HG03135 (cell line): ENCODE measurements around the gene NLGN1.

Experiments
- ATAC-seq: cut with Tn5 transposase; IDR thresholded peaks from one replicate; pipeline ENCODE4 v1.9.1; 2021; ENCODE audit warnings: mild to moderate bottlenecking, moderate library complexity; ENCODE audit not compliant: unreplicated experiment

Gene NLGN1

DNA sequence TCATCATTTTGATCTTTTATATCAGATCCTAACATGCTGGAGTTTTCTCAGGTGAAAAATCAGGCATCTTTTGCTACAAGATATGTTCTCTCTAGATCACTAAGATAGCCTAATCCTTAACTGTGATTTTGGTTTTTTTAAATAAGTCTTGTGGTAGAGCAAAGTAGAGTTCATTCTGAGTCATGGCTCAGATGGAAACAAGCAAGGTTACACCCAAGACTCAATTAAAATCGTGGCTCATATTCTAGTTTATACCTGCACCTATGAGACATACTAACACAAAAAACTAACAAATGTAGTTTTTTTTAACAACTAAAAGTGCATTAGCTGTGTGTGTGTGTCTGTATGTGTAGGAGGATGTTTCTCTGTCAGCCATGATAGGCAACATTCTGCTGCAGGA, 428.2 kb downstream of the NLGN1 start:
- ATAC-seq = no peak

DNA sequence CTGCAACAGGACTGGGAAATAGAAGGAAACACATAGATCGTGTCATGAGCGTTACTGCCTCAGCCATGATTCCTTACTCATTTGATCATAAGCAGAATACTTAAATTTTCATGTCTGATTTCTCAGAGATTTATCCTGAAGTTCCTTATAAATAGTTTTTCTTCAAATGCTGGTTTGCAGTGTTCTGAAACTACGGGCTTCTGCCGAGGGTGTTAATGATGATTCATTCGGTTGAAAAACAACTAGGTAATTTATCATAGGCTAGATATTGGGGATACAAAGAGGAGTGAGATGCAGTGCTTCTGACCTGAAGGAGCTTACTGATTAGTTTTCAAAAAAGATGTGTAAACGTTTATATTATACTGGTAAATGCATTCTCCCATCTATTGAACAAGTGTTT, 428.9 kb downstream of the NLGN1 start:
- ATAC-seq = no peak

DNA sequence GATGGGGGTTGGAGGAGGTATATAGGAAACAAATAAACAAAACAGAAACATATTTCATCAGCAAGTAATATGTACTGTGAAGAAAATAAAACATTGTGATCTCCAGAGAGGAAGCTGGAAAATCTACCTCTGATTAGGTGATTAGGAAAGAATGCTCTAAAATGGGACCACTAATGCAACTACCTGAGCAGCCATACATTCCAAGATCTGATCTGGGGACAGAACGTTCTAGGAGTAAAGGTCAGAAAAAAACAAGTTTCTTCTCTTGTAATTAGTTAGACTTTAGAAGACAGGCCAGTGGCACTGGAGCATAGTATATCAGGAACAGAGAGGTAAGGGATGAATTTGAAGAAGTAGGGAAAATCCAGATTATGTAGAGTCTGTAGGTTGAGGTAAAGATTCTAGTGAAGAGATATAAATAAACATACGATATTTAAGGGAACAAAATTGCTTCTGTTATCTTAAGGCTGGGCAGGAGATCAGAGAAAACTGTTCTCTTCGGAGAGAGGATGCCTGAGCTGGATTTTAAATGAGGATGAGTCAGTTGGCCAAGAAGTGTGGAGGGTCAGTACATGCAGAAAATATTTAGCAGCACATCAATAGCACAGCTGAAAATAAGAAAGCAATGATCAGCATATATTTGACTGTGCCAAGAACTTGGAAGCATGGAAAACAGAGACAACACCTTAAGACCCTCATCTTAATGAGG, 429.5 kb downstream of the NLGN1 start:
- ATAC-seq = no peak

GRCh38 chr3:173838644-173839043, 441.1 kb downstream of the NLGN1 start:
- ATAC-seq = no peak

- no peak for ATAC-seq
Measured at GRCh38 chr3:173839859-173840258, 442.3 kb downstream of the NLGN1 start.

- no peak for ATAC-seq
Measured at GRCh38 chr3:173841334-173841733, 443.8 kb downstream of the NLGN1 start.

DNA sequence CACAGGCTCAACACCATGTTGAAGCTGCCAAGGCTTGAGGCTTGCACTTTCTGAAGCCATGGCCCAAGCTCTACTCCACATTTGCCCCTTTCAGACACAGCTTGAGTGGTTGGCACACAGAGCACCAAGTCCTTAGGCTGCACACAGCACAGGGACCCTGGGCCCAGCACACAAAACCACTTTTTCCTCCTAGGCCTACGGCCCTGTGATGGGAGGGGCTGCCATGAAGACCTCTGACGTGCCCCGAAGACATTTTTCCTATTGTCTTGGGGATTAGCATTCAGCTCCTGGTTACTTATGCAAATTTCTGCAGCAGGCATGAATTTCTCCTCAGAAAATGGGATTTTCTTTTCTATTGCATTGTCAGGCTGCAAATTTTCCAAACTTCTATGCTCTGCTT, 445.5 kb downstream of the NLGN1 start:
- no peak for ATAC-seq

GRCh38 chr3:173846584-173846983, 449.0 kb downstream of the NLGN1 start:
- ATAC-seq = no peak

- no peak for ATAC-seq
Measured at GRCh38 chr3:173849489-173849888, 451.9 kb downstream of the NLGN1 start.

- no peak for ATAC-seq
Measured at GRCh38 chr3:173857154-173857553, 459.6 kb downstream of the NLGN1 start.

GRCh38 chr3:173862701-173863100, 465.2 kb downstream of the NLGN1 start:
- no peak for ATAC-seq

- no peak for ATAC-seq
Measured at GRCh38 chr3:173863551-173863950, 466.0 kb downstream of the NLGN1 start.

DNA sequence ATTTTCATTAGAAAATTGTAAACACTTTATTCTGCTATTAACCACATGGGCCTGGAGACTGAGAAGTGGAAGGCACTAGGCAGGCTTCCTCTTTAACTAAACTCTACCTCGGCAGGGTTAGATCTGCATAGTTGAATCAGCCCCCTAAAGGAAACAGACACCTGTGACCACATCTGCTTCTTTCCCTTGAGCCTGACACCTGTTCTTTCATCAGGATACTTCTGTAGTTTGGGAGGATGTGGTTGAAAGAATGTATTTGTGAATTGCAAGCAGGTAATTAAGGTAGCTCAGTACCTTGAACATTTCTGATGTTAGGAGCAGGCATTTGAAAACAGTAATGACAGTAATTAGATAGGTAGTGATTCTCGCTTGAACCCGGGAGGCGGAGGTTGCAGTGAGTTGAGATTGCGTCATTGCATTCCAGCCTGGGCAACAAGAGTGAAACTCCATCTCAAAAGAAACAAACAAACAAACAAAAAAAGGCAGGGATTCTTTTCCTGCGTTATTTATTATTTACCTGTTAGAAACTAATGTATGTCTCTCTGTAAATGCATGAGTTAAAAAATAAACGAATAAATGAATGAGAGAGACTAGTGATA, 468.5 kb downstream of the NLGN1 start:
- no peak for ATAC-seq

DNA sequence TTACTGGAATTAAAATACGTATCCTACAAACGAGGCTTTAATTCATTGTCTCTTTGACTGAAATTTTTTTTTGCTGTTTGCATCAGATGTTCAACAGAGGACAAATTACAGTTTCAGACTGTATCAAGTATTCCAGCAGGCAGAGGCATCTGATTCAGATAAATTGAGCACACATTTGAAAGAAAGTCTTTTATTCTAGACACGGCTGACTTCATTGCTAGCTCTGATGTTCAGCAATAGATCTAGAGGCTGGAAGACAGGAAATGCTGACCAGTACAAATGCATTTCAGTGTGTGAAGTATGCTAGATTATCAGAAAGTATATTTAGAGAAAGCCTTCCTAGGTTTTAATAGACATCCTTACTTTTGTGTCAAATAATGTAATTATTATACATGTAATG, 472.2 kb downstream of the NLGN1 start:
- no peak for ATAC-seq

- ATAC-seq = no peak
Measured at GRCh38 chr3:173870976-173871375, 473.4 kb downstream of the NLGN1 start.

DNA sequence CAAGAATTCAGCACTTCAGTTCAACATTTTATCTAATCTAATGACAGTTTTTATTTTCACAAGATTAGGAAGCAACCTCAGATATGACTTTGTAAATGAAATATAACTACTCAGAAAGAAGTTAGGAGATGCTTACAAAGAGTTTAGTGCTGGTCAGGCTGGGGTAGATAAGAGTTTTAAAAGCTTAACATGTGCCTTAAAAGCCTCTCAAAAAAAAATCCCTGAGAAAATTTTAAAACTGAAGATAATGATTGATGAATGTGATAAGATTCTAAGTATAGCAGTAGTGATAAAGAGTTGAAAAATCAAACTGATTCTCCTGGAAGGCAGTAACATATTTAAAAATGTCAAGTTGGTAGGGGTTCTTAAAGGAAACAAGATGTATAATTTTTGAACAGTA, 478.2 kb downstream of the NLGN1 start:
- ATAC-seq = no peak

DNA sequence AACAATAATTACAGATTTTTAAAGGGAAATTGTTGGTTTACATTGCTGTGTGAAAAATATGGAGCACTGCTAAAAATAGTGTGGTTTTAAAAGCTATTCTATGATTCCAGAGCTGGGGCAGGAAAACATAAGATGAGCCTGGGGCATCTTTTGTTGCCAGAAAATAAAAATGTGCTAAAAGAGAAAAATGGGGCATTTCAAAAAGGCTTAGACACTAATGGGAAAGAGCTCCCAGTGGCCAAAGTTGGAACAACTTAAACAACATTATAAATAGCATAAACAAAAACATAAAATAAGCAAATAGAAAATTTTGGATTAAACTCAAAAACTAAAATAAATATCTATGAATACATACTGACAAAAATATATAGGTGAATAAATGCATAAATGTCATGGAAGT, 478.9 kb downstream of the NLGN1 start:
- ATAC-seq = no peak

GRCh38 chr3:173887888-173888287, 490.3 kb downstream of the NLGN1 start:
- ATAC-seq = no peak

- ATAC-seq = no peak
Measured at GRCh38 chr3:173889596-173889995, 492.1 kb downstream of the NLGN1 start.

DNA sequence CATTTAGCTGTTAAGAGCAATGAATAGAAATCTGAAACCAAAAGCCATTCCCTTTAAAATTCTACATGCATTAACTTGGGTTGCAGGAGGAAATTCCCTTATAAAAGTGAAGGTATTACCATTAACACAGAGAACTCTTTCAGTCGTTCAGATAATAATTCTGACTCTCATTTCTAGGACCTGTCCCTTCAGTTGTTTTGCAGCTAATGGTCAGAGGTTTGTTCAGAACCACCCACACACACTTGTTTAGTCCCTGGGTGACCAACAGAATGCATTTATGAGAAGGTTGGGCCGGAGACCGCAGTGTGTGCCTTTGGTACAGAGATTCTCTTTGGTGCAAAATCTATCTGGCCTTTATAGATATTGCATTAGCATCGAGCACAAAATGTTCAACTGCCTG, 492.5 kb downstream of the NLGN1 start:
- ATAC-seq = no peak

DNA sequence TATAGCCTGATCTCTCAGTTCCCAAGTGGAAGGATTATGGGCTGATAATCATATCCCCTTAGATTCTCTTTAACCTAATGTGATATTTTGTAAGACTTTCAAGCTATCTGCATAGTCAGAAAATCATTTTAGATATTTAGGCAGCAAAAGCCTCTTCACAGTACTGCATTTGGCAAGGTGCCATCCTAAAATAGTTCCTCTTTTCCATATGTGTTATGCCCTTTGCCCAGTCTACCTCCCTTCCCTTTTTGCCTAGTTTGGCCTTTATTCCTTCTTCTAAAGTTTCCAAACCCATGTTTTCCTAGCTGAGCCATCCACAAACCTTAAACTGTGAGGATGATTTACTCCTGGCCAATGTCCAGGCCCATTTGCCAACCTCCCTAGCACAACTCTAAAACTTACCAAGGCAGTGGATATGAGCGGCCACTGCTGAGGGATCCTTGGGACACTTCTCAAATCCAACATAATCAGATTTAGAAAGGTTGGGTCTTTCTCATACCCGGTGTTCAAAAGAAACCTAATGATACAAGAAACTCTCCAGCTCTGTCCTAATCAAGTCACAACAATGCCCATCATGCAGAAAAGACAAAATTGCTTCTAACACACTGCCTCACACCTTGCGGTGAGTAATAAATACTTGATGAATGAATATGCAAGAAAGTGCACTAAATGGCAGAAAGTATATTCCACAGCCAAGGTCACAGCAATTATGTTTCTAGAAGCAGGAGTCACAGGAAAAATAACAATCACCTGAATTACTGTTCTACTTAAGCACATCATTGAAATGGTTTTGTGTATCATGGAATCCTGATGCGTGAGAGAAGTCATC, 493.9 kb downstream of the NLGN1 start:
- no peak for ATAC-seq

DNA sequence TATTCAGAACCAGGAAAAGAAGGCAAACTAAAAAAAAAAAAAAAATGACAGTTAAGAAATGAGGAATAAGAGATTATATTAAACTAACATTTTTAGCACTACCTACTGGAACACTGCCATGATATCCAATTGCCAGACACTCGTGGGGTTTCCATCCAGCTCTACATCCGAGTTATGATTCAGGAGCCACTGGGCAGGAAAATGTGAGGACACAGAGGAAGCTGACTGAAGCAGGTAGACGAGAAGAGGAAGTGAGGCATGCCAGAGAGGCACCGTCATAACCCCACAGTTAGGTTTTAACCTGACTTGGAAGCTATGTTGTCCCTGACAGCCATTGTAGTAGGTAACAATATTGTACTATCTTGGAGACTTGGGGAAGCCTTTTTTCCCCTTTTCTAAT, 495.0 kb downstream of the NLGN1 start:
- no peak for ATAC-seq
